Neuronal stem cell (in vitro differentiated cells): ENCODE measurements around the gene MBD3L3.
"Not testable (repeated sequence)": the region's sequence is repeated elsewhere in the genome, so short reads cannot be mapped to it uniquely, and the experiment has no call there.

Experiments used
- DNase-seq: peaks from one replicate; pipeline ENCODE4 v3.0.0-alpha.2; 2013; ENCODE audit warnings: low spot score
- H2AFZ ChIP-seq: one replicate; pipeline ENCODE4 v1.6.1; 2013; ENCODE audit warnings: mild to moderate bottlenecking, low read length, inconsistent platforms
- H2AK5ac ChIP-seq: 2 replicates; pipeline ENCODE4 v1.6.1; 2013; ENCODE audit warnings: low read depth, mild to moderate bottlenecking, inconsistent platforms, low read length, moderate library complexity, mixed read lengths
- H2BK120ac ChIP-seq: 2 replicates; pipeline ENCODE4 v1.6.1; 2013; ENCODE audit warnings: low read depth, mild to moderate bottlenecking, inconsistent platforms, low read length, moderate library complexity, mixed read lengths
- H2BK12ac ChIP-seq: one replicate; pipeline ENCODE4 v1.6.1; 2013; ENCODE audit warnings: low read length, inconsistent platforms
- H2BK15ac ChIP-seq: 2 replicates; pipeline ENCODE4 v1.6.1; 2013; ENCODE audit warnings: mild to moderate bottlenecking, low read length, inconsistent platforms, mixed read lengths
- H2BK5ac ChIP-seq: one replicate; pipeline ENCODE4 v1.6.1; 2013; ENCODE audit warnings: inconsistent platforms, mild to moderate bottlenecking, low read length, moderate library complexity
- H3K14ac ChIP-seq: one replicate; pipeline ENCODE4 v1.6.1; 2013; ENCODE audit warnings: low read length, inconsistent platforms
- H3K18ac ChIP-seq: 2 replicates; pipeline ENCODE4 v1.6.1; 2013; ENCODE audit warnings: low read length, inconsistent platforms
- H3K23ac ChIP-seq: 2 replicates; pipeline ENCODE4 v1.6.1; 2013; ENCODE audit warnings: low read depth, mild to moderate bottlenecking, mixed read lengths, low read length, inconsistent platforms; ENCODE audit not compliant: poor library complexity
- H3K27ac ChIP-seq: replicated peaks from 3 replicates; pipeline ENCODE4 v1.5.1; 2013; ENCODE audit warnings: low read length, inconsistent platforms
- H3K27me3 ChIP-seq, 3 experiments: 2 replicates each; pipeline ENCODE4 v1.6.1; 2013; ENCODE audit warnings: low read length in 3 of 3, mild to moderate bottlenecking in 2 of 3, inconsistent platforms in 1 of 3, low read depth in 1 of 3, mixed read lengths in 1 of 3, moderate library complexity in 1 of 3; ENCODE audit not compliant: control insufficient read depth in 3 of 3, insufficient read depth in 3 of 3
- H3K36me3 ChIP-seq, 2 donors: replicated peaks in 1 of 2; 2 replicates each; pipeline ENCODE4 v1.6.1; 2013; ENCODE audit warnings: low read length in 2 of 2; ENCODE audit not compliant: control insufficient read depth in 2 of 2, insufficient read depth in 2 of 2
- H3K4ac ChIP-seq: 2 replicates; pipeline ENCODE4 v1.6.1; 2013; ENCODE audit warnings: inconsistent platforms, mild to moderate bottlenecking, low read length, moderate library complexity
- H3K4me1 ChIP-seq, 2 donors: 1 replicate in 1 of 2; 2 replicates in 1 of 2; pipeline ENCODE4 v1.6.1; 2013; ENCODE audit warnings: low read length in 2 of 2, low read depth in 1 of 2; ENCODE audit not compliant: control insufficient read depth in 2 of 2, insufficient read depth in 1 of 2
- H3K4me2 ChIP-seq: one replicate; pipeline ENCODE4 v1.6.1; 2013; ENCODE audit warnings: mild to moderate bottlenecking, low read length, inconsistent platforms; ENCODE audit not compliant: insufficient read depth, poor library complexity, severe bottlenecking
- H3K4me3 ChIP-seq, 2 donors: 2 replicates each; pipeline ENCODE4 v1.5.1; 2013; ENCODE audit warnings: low read length in 2 of 2, mild to moderate bottlenecking in 2 of 2, inconsistent platforms in 1 of 2, moderate library complexity in 1 of 2
- H3K79me1 ChIP-seq: one replicate; pipeline ENCODE4 v1.6.1; 2013; ENCODE audit warnings: low read depth, mild to moderate bottlenecking, inconsistent platforms, low read length, moderate library complexity
- H3K9ac ChIP-seq: one replicate; pipeline ENCODE4 v1.6.1; 2013; ENCODE audit warnings: mild to moderate bottlenecking, low read depth, low read length, inconsistent platforms; ENCODE audit not compliant: poor library complexity
- H3K9me3 ChIP-seq, 2 donors: replicated peaks in 1 of 2; 2 replicates each; pipeline versions ENCODE3 to v1.6.1; 2013; ENCODE audit warnings: low read length in 2 of 2, mild to moderate bottlenecking in 2 of 2, inconsistent platforms in 1 of 2, low read depth in 1 of 2, mixed read lengths in 1 of 2, moderate library complexity in 1 of 2; ENCODE audit not compliant: control insufficient read depth in 2 of 2, insufficient read depth in 1 of 2
- H4K8ac ChIP-seq: one replicate; pipeline ENCODE4 v1.6.1; 2013; ENCODE audit warnings: low read depth, mild to moderate bottlenecking, inconsistent platforms, low read length, moderate library complexity
- H4K91ac ChIP-seq: one replicate; pipeline ENCODE4 v1.6.1; 2013; ENCODE audit warnings: low read length, low read depth, mild to moderate bottlenecking, inconsistent platforms; ENCODE audit not compliant: poor library complexity
- WGBS, 2 donors: extraction: QIAGEN DNeasy Blood & Tissue Kit; methylation state at CpG; one replicate each; pipeline ENCODE4 v1.1.7; 2013; ENCODE audit warnings: missing lambda C conversion rate in 2 of 2, mixed read lengths in 1 of 2; ENCODE audit not compliant: insufficient read length in 2 of 2, insufficient replicate concordance in 1 of 2; ENCODE audit errors: extremely low coverage in 2 of 2; 5-methylcytosine and 5-hydroxymethylcytosine counted together

The MBD3L3 gene

GRCh38 chr19:7021331-7021730 lies 37.1 kb downstream of the MBD3L3 start, which contains the start of gene MBD3L2B:
Gene MBD3L2B, minus strand, starts transcription at chr19:7021431. Its CDS starts 34 bp downstream, at chr19:7021397.
- not testable (repeated sequence) for H4K8ac ChIP-seq, H2AK5ac ChIP-seq, H3K9ac ChIP-seq, H3K4ac ChIP-seq, H3K27ac ChIP-seq, H3K27me3 ChIP-seq, DNase-seq, H3K36me3 ChIP-seq, H3K4me1 ChIP-seq, H3K23ac ChIP-seq, H2BK15ac ChIP-seq, H3K79me1 ChIP-seq, H2AFZ ChIP-seq, H2BK12ac ChIP-seq, H3K4me2 ChIP-seq, H3K18ac ChIP-seq, H2BK120ac ChIP-seq, H3K4me3 ChIP-seq, H3K9me3 ChIP-seq, H3K14ac ChIP-seq, H2BK5ac ChIP-seq, H4K91ac ChIP-seq
- WGBS, 2 donors: no CpG with 5 or more reads among the region's 6 CpGs

GRCh38 chr19:7018828-7019227 lies 39.6 kb downstream of the MBD3L3 start:
- Histone ChIP-seq H3K36me3 (no peaks in the 10 kb centered on the region), H2BK15ac (no peak overlapping the region), H4K91ac (no peak overlapping the region), H3K18ac (no peak overlapping the region), H3K27me3 (peaks cover 0 to 3% (median 0%) of the 10 kb centered on the region in 3 experiments), H3K27ac (no peak overlapping the region), H3K14ac (no peak overlapping the region), H2BK12ac (no peak overlapping the region), H3K4me1 (no peaks in the 10 kb centered on the region), H3K4me2 (no peak overlapping the region), H2BK5ac (no peak overlapping the region), H2AFZ (no peak overlapping the region), H3K4ac (no peak overlapping the region), H3K9ac (no peak overlapping the region), H2BK120ac (no peak overlapping the region), H3K4me3 (no peak overlapping the region), H4K8ac (no peak overlapping the region), H3K79me1 (no peaks in the 10 kb centered on the region), H2AK5ac (no peak overlapping the region), H3K9me3 (peaks cover 0 to 6% of the 10 kb centered on the region in 2 donors), H3K23ac (no peak overlapping the region)
- DNase-seq: no peak
- WGBS, 2 donors: no CpG with 5 or more reads among the region's 6 CpGs

GRCh38 chr19:7013678-7014077 lies 44.8 kb downstream of the MBD3L3 start:
- H2BK12ac ChIP-seq: no peak overlapping the region
- no peak overlapping the region for H3K9ac ChIP-seq
- H2BK120ac ChIP-seq: no peak overlapping the region
- no peak overlapping the region for H2BK5ac ChIP-seq
- H4K91ac ChIP-seq: no peak overlapping the region
- H3K27ac ChIP-seq: no peak overlapping the region
- WGBS, 2 donors: no CpG with 5 or more reads among the region's 4 CpGs
- no peak overlapping the region for H2AFZ ChIP-seq
- peaks cover 0 to 6% (median 0%) of the 10 kb centered on the region in 3 experiments for H3K27me3 ChIP-seq
- no peak overlapping the region for H3K4me3 ChIP-seq
- no peak overlapping the region for H2AK5ac ChIP-seq
- H3K9me3 ChIP-seq: peaks cover 0 to 9% of the 10 kb centered on the region in 2 donors
- no peak overlapping the region for H3K4ac ChIP-seq
- H3K79me1 ChIP-seq: no peaks in the 10 kb centered on the region
- H2BK15ac ChIP-seq: no peak overlapping the region
- H3K23ac ChIP-seq: no peak overlapping the region
- H3K4me1 ChIP-seq: no peaks in the 10 kb centered on the region
- no peak overlapping the region for H4K8ac ChIP-seq
- H3K36me3 ChIP-seq: no peaks in the 10 kb centered on the region
- H3K4me2 ChIP-seq: no peak overlapping the region
- DNase-seq: no peak
- H3K18ac ChIP-seq: no peak overlapping the region
- H3K14ac ChIP-seq: no peak overlapping the region

- H3K79me1 ChIP-seq: no peaks in the 10 kb centered on the region
These were observed 47.5 kb downstream of the MBD3L3 start for GRCh38 chr19:7010722-7011593.

More at GRCh38 chr19:7010722-7011593, 47.5 kb downstream of the MBD3L3 start:
- Histone ChIP-seq H3K23ac (no peak overlapping the region), H2BK15ac (no peak overlapping the region), H3K4me2 (no peak overlapping the region), H4K8ac (no peak overlapping the region), H2AK5ac (no peak overlapping the region), H3K14ac (no peak overlapping the region), H4K91ac (no peak overlapping the region), H3K9me3 (peaks cover 0 to 11% of the 10 kb centered on the region in 2 donors), H3K4me3 (no peak overlapping the region), H2BK120ac (no peak overlapping the region), H2BK5ac (no peak overlapping the region), H2BK12ac (no peak overlapping the region), H3K18ac (no peak overlapping the region), H2AFZ (peak overlapping the region; percentile 71), H3K4ac (no peak overlapping the region), H3K9ac (no peak overlapping the region), H3K27ac (no peak overlapping the region), H3K4me1 (no peaks in the 10 kb centered on the region), H3K36me3 (no peaks in the 10 kb centered on the region), H3K27me3 (peaks cover 0 to 6% (median 0%) of the 10 kb centered on the region in 3 experiments)
- WGBS, 2 donors: no CpG with 5 or more reads among the region's 12 CpGs
- no peak for DNase-seq
